Lower leg skin (tissue), 4 donors: ENCODE results near the gene GRAP2. TPM values are rescaled to one million over a fixed set of nuclear protein-coding genes. Genes with fewer than 3 reads are reported as not detected.

Source experiments
- DNase-seq, 2 donors: peaks; one replicate each; pipeline ENCODE4 v3.0.0-alpha.2; 2019; ENCODE audit warnings: low spot score in 2 of 2
- H3K4me3 ChIP-seq: fragments of 200-600 bp; sonication (generic); 2 replicates; pipeline ENCODE4 v1.5.1; 2017; ENCODE audit warnings: mild to moderate bottlenecking, low read depth; ENCODE audit not compliant: poor library complexity, severe bottlenecking
- POLR2A ChIP-seq, 2 donors: fragments of 450-650 bp; IDR thresholded peaks; one replicate each; pipeline ENCODE4 v1.6.1; 2016 to 2017; ENCODE audit warnings: antibody characterized with exemption in 2 of 2, mild to moderate bottlenecking in 1 of 2, moderate library complexity in 1 of 2
- WGBS, 2 donors: methylation state at CpG; one replicate each; pipeline ENCODE4 v1.1.5; 2018; 5-methylcytosine and 5-hydroxymethylcytosine counted together
- intact Hi-C: fragments of 100-400 bp; cut with DNase I; formaldehyde crosslinking; loops from one replicate; pipeline ENCODE4 v1.15.0; 2023; ENCODE audit warnings: low total_unique reads
- total RNA-seq, 4 donors: library from RNA; depleted of rRNA; stranded (reverse); fragments of >200 nt; gene quantifications; one replicate each; pipeline ENCODE4 v1.1.0, GENCODE V29; 2016
- TF ChIP-seq, protein P1 (sequence below), 3 donors: fragments of 450-650 bp; IDR thresholded peaks; one replicate each; pipeline ENCODE4 v1.5.1; 2016; ENCODE audit warnings: antibody characterized with exemption in 3 of 3, mild to moderate bottlenecking in 3 of 3, moderate library complexity in 2 of 3

Gene GRAP2
- total RNA-seq, 4 donors from 2014 or later, result 0.72 to 1.3 (median 0.96) TPM

DNA sequence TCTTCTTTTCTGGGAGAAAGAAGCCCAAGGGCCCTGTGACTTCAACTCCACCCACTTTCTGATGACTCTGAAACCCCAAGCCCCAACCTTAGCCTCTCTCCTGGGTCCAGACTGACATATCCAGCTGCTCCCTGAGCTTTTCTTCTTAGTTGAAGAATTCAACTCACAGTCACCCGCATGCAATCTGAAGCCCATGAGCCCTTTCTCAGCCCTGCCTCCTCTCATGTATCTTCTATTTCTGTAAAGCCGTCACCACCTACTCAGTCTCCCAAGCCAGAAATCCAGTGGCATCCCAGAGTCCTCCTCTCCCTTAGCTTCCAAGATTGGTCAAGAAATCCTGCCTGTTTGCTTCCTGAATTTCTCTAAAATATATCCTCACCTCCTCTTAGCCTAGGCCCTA lies 52.2 kb downstream of the GRAP2 start:
- intact Hi-C loops, result no loop called here
- H3K4me3 ChIP-seq, result no peak overlapping the region
- no peak for TF ChIP-seq POLR2A (IDR thresholded peaks at IDR 0.05)
- TF ChIP-seq, protein P1, sequence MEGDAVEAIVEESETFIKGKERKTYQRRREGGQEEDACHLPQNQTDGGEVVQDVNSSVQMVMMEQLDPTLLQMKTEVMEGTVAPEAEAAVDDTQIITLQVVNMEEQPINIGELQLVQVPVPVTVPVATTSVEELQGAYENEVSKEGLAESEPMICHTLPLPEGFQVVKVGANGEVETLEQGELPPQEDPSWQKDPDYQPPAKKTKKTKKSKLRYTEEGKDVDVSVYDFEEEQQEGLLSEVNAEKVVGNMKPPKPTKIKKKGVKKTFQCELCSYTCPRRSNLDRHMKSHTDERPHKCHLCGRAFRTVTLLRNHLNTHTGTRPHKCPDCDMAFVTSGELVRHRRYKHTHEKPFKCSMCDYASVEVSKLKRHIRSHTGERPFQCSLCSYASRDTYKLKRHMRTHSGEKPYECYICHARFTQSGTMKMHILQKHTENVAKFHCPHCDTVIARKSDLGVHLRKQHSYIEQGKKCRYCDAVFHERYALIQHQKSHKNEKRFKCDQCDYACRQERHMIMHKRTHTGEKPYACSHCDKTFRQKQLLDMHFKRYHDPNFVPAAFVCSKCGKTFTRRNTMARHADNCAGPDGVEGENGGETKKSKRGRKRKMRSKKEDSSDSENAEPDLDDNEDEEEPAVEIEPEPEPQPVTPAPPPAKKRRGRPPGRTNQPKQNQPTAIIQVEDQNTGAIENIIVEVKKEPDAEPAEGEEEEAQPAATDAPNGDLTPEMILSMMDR (IDR thresholded peaks at IDR 0.05), result no peak
- WGBS, 2 donors, result 79 to 91% methylated on average over 2 of the region's 2 CpGs
- no peak for DNase-seq

DNA sequence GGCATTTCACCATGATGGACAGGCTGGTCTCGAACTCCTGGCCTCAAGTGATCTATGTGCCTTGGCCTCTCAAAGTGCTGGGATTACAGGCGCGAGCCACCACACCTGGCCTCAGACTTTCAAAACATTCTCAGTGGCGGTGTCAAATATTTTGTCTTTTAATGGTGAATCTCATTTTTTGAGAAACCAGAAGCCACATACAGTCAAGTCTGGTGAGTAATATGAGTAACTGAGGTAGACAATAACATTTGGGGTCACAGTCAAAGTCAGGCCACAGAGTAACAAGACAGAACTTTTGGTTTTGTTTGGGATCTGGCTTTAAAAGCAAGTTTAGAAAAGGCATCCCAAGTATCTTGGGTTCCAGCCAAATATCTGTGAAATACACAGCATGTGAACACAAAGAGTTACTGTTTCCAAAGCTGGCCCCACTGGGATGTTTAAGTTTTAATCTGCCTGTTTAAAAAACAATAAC lies 53.7 kb downstream of the GRAP2 start:
- intact Hi-C loops, result no loop called here
- no peak for DNase-seq
- 79 to 90% methylated on average over 4 of the region's 4 CpGs for WGBS, 2 donors
- TF ChIP-seq POLR2A (IDR thresholded peaks at IDR 0.05), result no peak
- TF ChIP-seq, protein P1 (IDR thresholded peaks at IDR 0.05), result no peak
- H3K4me3 ChIP-seq, result no peak overlapping the region

DNA sequence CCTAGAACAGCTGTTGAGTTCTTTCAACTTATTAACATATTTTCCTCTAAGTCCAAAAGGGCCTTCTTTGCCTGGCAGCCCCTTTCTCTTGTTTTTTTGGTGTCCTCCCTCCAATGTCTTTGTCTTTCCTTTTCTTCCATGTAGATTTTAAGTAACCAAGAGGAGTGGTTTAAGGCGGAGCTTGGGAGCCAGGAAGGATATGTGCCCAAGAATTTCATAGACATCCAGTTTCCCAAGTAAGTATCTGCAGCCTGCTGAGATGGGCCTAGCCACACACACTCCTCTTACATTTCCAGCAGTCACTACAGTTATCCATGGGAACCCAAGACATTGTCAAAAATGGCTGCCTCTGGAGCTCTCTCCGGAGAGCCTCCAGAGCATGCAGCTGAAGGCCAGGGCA lies 54.8 kb downstream of the GRAP2 start:
- 93 to 95% methylated on average over 2 of the region's 2 CpGs for WGBS, 2 donors
- no peak overlapping the region for H3K4me3 ChIP-seq
- DNase-seq, result no peak
- no peak for TF ChIP-seq POLR2A (IDR thresholded peaks at IDR 0.05)
- TF ChIP-seq, protein P1 (IDR thresholded peaks at IDR 0.05), result no peak
- intact Hi-C loops, result no loop called here

DNA sequence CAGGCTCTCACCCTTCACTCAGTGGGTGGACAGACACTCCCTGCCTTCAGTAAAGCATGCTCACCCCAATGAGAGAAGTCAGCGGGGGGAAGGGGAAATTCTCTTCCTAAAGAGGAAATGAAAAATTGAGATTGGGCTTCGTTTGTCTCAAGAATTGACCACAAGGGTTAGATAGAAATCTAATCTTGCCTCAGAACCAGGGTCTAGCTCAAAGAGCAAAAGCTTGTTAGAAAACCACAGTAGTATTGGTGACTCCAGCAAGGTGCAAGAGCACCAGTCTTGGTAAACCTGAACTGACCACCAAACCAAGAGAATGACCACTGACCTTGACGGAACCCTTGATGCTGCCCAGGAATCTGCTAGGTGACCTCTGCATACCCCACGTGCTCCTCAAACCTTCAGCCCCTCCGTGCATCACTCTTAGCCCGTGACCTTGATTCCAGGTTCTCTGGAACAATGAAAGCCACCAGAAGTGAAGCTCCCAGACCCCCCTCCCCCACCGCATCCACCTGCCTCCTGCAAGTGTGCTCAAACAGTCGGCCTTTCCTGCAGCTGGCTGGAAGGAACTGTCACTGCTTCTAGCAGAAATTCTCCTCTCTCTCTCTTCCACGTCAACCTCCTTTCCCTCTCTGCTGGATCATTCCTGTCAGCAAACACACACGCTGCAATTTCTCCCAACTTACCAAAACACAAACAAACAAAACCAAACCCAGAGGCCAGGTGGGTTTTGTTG lies 56.2 kb downstream of the GRAP2 start:
- TF ChIP-seq, protein P1 (IDR thresholded peaks at IDR 0.05), result no peak
- TF ChIP-seq POLR2A (IDR thresholded peaks at IDR 0.05), result no peak
- H3K4me3 ChIP-seq, result no peak overlapping the region
- 64 to 76% methylated on average over 9 to 10 of the region's 10 CpGs for WGBS, 2 donors
- no peak for DNase-seq
- intact Hi-C loops, result no loop called here

- DNase-seq, result no peak
- no peak for TF ChIP-seq POLR2A (IDR thresholded peaks at IDR 0.05)
- TF ChIP-seq, protein P1 (IDR thresholded peaks at IDR 0.05), result no peak
- intact Hi-C loops, result no loop called here
Observed at GRCh38 chr22:39958009-39958711, 57.3 kb downstream of the GRAP2 start.

More at GRCh38 chr22:39958009-39958711, 57.3 kb downstream of the GRAP2 start:
- 79 to 86% methylated on average over 8 of the region's 8 CpGs for WGBS, 2 donors
- H3K4me3 ChIP-seq, result no peak overlapping the region
